ENCODE data around the gene GALNT14.

The GALNT14 gene

DNA sequence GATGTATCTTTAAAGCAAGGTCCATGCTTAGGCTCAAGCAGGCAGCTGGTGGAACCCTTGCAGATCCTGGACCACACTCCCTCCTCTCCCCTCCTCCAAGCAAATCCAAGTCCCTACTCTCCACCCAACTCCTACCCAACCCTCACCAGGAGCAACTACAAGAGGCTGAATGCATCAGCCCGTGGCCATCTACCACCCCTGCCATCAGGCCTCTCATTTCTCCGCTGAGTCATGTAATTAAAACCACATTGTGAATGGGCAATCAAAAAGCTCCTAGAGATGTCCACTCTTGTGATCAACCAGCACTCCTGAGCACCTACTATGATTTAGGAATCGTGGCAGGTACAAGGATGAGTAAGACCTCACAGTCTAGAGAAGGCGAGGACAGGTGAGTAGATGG, 188.8 kb downstream of the GALNT14 start:
- DNase-seq (ENCODE audit: extremely low read depth in 1 of 2, low read depth in 1 of 2): no peak

GRCh38 chr2:30948857-30949256, 189.4 kb downstream of the GALNT14 start:
- no peak for DNase-seq (ENCODE audit: extremely low read depth in 1 of 2, low read depth in 1 of 2)

- no peak for DNase-seq (ENCODE audit: extremely low read depth in 1 of 2, low read depth in 1 of 2)
Observed at GRCh38 chr2:30948130-30948529, 190.1 kb downstream of the GALNT14 start.

DNA sequence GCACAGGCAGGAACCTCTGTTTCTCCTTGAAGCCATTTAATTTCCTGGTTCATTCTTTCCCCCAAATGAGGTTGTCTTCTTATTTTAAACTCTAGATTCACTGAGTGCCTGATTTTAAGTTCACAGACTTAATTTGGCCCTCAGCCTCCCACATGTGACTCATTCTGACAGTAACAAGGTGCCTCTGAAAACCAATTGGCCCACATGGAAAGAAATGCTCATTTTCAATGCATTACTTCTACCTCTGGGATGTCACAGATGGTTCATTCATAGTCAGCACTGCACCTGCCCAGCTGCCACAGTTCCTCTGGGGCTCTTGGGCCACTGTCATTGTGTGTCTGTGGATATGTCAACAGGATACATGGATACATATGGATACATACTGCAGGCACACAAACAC, 190.6 kb downstream of the GALNT14 start:
- DNase-seq (ENCODE audit: extremely low read depth in 1 of 2, low read depth in 1 of 2): no peak

- DNase-seq (ENCODE audit: extremely low read depth in 1 of 2, low read depth in 1 of 2): no peak
Observed at GRCh38 chr2:30942419-30942818, 195.8 kb downstream of the GALNT14 start.

GRCh38 chr2:30940839-30941238, 197.4 kb downstream of the GALNT14 start:
- DNase-seq (ENCODE audit: extremely low read depth in 1 of 2, low read depth in 1 of 2): no peak

GRCh38 chr2:30939364-30939763, 198.9 kb downstream of the GALNT14 start:
- DNase-seq (ENCODE audit: extremely low read depth in 1 of 2, low read depth in 1 of 2): no peak

DNA sequence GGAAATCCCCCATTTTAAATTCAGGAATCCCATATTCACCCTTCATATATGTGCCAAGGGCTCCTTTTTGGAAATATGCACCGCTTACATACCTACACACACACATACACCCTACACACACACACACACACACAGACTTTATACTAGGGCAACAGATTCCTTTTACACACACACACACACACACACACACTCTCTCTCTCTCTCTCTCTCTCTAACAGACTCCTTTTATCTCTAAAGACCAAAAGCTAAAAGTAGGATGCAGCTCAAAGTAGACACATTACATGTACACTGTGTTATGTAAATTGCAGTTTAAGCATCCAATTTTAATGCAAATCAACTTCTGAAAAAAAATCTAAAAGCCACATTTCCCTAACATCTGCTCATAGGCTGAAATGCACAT, 200.0 kb downstream of the GALNT14 start:
- DNase-seq (ENCODE audit: extremely low read depth in 1 of 2, low read depth in 1 of 2): no peak

DNA sequence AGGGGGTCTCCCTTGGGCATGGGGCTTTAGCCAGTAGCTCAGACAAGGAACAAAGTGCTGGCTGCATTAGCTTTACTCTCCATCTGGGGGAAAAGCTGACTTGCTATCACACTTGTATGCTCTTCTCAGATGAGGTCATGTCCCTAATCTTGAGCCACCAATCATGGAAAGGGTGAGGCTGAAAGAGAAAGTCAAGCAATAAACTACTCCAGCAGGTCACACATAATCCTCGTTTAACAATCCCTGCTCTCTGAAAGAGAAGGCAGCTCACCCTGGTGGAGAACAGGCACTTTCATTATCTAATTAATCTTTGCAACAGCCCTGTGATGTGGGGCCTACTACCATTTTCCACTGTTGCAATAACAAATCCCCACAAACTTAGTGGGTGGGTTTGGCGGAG, 201.3 kb downstream of the GALNT14 start:
- no peak for DNase-seq (ENCODE audit: extremely low read depth in 1 of 2, low read depth in 1 of 2)

- no peak for DNase-seq (ENCODE audit: extremely low read depth in 1 of 2, low read depth in 1 of 2)
Observed at GRCh38 chr2:30935795-30936194, 202.4 kb downstream of the GALNT14 start.

DNA sequence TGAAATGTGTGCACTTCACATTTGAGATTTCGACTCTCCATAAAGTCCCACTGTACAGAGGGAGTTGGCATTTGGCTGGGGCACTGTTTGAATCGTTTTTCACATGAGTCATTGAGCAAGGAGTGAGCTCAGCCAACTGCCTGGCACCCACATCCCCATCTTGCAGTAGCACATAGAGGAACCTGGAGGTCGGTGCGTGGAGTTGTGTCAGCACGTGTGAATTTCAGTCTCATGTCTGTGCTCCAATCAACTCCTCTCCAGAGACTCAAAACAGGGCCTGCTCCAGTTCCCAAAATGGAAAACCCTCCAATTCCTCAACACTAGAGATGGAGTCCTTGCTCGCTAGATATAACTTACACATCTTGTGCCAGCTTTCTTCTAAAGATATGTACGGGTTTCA, 204.2 kb downstream of the GALNT14 start:
- no peak for DNase-seq (ENCODE audit: extremely low read depth in 1 of 2, low read depth in 1 of 2)

GRCh38 chr2:30933496-30933895, 204.7 kb downstream of the GALNT14 start:
- DNase-seq (ENCODE audit: extremely low read depth in 1 of 2, low read depth in 1 of 2): no peak

DNA sequence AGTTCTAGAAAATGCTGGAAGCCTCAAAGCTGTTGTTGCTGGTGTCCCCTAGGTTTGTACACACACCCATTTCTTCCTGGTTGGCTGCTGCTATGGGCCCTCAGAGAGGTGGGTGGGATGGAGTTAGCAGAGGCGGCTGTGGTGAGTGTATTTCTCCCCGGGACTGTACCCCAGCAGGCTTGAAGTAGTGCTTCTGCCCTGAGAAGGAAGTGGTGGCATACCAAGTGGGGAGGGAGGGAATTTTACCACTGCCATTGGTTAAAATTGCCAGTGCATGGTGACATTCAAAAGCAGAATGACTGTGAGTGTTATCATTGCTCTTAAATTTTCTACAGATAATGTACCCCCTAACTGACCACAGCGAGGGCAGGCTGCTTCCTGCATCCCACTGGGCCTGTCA, 205.4 kb downstream of the GALNT14 start:
- DNase-seq (ENCODE audit: extremely low read depth in 1 of 2, low read depth in 1 of 2): no peak

- no peak for DNase-seq (ENCODE audit: extremely low read depth in 1 of 2, low read depth in 1 of 2)
Observed at GRCh38 chr2:30931841-30932407, 206.3 kb downstream of the GALNT14 start.

DNA sequence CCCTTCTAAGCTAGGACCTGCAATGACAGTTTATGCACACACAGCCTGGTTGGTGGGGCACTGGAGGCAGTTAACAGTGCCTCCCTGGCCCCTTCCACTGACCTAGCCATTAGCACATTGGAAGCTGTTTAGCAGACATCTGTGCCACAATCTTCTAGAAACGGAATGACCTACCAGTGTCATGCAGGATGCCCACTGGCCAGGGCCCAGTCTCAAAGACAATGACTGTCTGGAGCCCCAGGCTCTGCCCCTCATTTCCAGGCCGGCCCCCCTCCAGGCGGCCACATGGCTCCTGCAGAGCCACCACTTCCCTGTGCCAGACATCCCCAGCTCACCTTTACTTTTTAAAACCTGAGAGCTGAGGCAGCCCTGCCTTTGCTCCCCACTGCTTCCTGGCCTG, 207.5 kb downstream of the GALNT14 start:
- DNase-seq (ENCODE audit: extremely low read depth in 1 of 2, low read depth in 1 of 2): no peak

DNA sequence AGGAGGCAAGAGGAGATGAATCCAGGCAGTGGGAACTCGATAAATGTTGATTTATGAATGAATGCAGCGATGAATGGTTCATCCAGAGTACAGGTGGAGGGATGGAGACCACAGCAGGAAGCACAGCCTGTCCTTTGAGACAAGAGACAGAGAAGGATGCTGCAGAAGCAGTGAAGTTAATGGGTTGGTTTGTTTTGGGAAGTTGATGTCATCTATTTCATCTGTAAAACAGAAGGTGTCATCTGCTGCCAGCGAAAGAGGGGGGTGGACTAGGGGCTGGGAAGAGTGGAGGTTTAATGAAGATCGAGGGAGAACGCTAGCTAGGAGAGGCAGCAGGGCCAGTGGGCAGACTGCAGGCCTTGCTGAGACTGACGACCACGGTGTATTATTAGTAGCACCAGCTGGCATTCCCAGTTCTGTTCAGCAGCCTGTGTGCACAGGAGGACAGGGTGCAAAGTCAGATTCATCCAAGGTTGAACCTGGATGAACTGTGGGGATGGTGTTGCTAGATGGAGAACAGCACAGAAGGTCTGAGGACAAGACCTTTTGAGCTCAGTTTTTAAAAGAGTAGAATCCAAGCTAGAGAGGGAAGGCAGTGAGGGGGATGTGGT, 210.7 kb downstream of the GALNT14 start:
- DNase-seq (ENCODE audit: extremely low read depth in 1 of 2, low read depth in 1 of 2): no peak

- no peak for DNase-seq (ENCODE audit: extremely low read depth in 1 of 2, low read depth in 1 of 2)
Observed at GRCh38 chr2:30926606-30927005, 211.6 kb downstream of the GALNT14 start.

DNA sequence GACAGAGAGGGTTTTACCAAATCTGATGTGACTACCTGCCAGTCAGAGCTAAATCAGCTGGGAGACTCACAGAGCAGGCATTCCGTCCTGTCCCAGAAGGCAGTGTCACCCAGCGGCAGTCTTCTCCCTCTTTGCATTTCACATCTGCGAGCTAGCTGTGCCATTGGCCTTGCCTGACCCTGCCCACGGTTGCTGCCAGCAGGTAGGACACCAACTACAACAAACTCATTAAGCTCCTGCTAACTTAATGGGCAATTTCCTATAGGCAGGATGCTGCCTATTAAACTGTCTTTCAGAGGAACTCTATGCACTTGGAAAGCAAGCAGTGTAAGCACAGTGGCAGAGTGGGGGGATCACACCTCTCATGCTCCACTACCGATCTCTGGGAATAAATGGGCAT, 214.6 kb downstream of the GALNT14 start:
- no peak for DNase-seq (ENCODE audit: extremely low read depth in 1 of 2, low read depth in 1 of 2)

- DNase-seq (ENCODE audit: extremely low read depth in 1 of 2, low read depth in 1 of 2): no peak
Observed at GRCh38 chr2:30920511-30920910, 217.7 kb downstream of the GALNT14 start.

- DNase-seq (ENCODE audit: extremely low read depth in 1 of 2, low read depth in 1 of 2): no peak
Observed at GRCh38 chr2:30915486-30915885, 222.8 kb downstream of the GALNT14 start.

- no peak for DNase-seq (ENCODE audit: extremely low read depth in 1 of 2, low read depth in 1 of 2)
Observed at GRCh38 chr2:30914456-30914855, 223.8 kb downstream of the GALNT14 start.

DNA sequence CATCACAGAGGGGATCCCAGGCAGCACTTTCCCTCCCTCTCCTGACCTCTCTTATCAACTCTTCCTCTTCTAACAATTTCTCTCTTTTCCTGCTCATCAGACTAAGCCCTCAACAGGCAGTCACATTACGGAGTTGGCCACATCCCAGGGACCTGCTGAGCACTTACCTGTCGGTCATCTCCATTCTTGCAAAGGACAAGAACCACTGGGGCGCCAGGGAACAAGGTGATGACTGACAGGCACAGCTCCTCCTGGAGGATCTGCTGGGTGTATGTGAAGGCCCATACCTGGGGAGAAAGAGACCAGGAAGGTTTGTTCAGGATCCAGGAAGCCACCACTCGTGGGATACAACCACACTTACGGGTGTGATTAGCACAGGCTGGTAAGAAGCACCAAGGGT, 226.2 kb downstream of the GALNT14 start:
- no peak for DNase-seq (ENCODE audit: extremely low read depth in 1 of 2, low read depth in 1 of 2)

- no peak for DNase-seq (ENCODE audit: extremely low read depth in 1 of 2, low read depth in 1 of 2)
Observed at GRCh38 chr2:30911327-30911726, 226.9 kb downstream of the GALNT14 start.

All from activated CD8-positive, alpha-beta memory T cell treated with anti-CD3 and anti-CD28 coated beads for 1 hour (primary cell).